Left cardiac atrium (tissue), 4 donors: ENCODE results near the gene CDYL. TPM values are rescaled to one million over a fixed set of nuclear protein-coding genes. Genes with fewer than 3 reads are reported as not detected.

Experiments
- ATAC-seq, 2 donors: fragments of 200-7000 bp; cut with Tn5 transposase; one replicate each; pipeline ENCODE4 v1.9.1; 2020; ENCODE audit warnings: mild to moderate bottlenecking in 2 of 2, moderate library complexity in 2 of 2
- DNase-seq: peaks from one replicate; pipeline ENCODE4 v3.0.0-alpha.2; 2020
- intact Hi-C, 2 donors: fragments of 100-400 bp; cut with DNase I; formaldehyde crosslinking; loops; one replicate each; pipeline versions ENCODE4 v1.14.1 to v1.15.1; 2022 to 2023
- total RNA-seq, 2 donors: library from RNA; stranded (reverse); fragmentation: NEBNext Ultra II Directional; extraction: Animal tissue kit (Norgen Biotek cat#: 25700); gene quantifications; one replicate each; pipeline ENCODE4 v1.2.1, GENCODE V29; 2021
- donor health status: DM: no; HTN: yes; CAD: no.
- donor health status: DM: no; HTN: yes; CAD: no; lungs with severe emphysema.
- donor health status: DM: yes; HTN: yes; CAD: no.
- donor health status: Dilated cardiomyopathy.

The CDYL gene
- total RNA-seq, 2 donors from 2014 or later: 26.9 to 31.2 TPM

- intact Hi-C loops: loop anchor here in 1 of 2 donors (5.0 to 10.0 kb wide), 2 partner anchors 125 to 162 kb away; no protein-coding TSS in a partner anchor
- DNase-seq: no peak
- ATAC-seq: no peak
Observed at GRCh38 chr6:4772750-4773149, 3.5 kb upstream of the CDYL start.

GRCh38 chr6:4773181-4773580 lies 3.0 kb upstream of the CDYL start:
- intact Hi-C loops: loop anchor here in 1 of 2 donors (5.0 to 10.0 kb wide), 2 partner anchors 126 to 162 kb away; no protein-coding TSS in a partner anchor
- DNase-seq: no peak
- no peak for ATAC-seq

- DNase-seq (no peak), ATAC-seq (no peak)
- intact Hi-C loops: loop anchor here in 1 of 2 donors (5.0 to 10.0 kb wide), 2 partner anchors 127 to 161 kb away; no protein-coding TSS in a partner anchor
Observed at GRCh38 chr6:4774296-4774695, 1.9 kb upstream of the CDYL start.

- intact Hi-C loops: loop anchor here in 1 of 2 donors (5.0 to 10.0 kb wide), 2 partner anchors 128 to 160 kb away; no protein-coding TSS in a partner anchor
- peak; percentile 36 for DNase-seq
- ATAC-seq: peak in 1 of 2 donors; percentile 28
Observed at GRCh38 chr6:4774715-4775493, 1.3 kb upstream of the CDYL start.

- ATAC-seq: peak; percentile 89
- DNase-seq: peak; percentile 82
- intact Hi-C loops: loop anchor here in 1 of 2 donors (10.0 kb wide), 1 partner anchor 159 kb away; no protein-coding TSS in a partner anchor
Observed at GRCh38 chr6:4775494-4776130, 592 bp upstream of the CDYL start.

GRCh38 chr6:4776493-4777393 lies 539 bp downstream of the CDYL start:
- intact Hi-C loops: loop anchor here in 1 of 2 donors (10.0 kb wide), 1 partner anchor 158 kb away; no protein-coding TSS in a partner anchor
- peak in 1 of 2 donors; percentile 2 for ATAC-seq
- DNase-seq: peak; percentile 66

GRCh38 chr6:4777394-4777935 lies 1.3 kb downstream of the CDYL start:
- ATAC-seq (no peak), DNase-seq (no peak)
- intact Hi-C loops: loop anchor here in 1 of 2 donors (10.0 kb wide), 1 partner anchor 157 kb away; no protein-coding TSS in a partner anchor

GRCh38 chr6:4778086-4778485 lies 1.9 kb downstream of the CDYL start:
- DNase-seq (no peak), ATAC-seq (no peak)
- intact Hi-C loops: loop anchor here in 1 of 2 donors (10.0 kb wide), 1 partner anchor 157 kb away; no protein-coding TSS in a partner anchor

- ATAC-seq (no peak), DNase-seq (no peak)
- intact Hi-C loops: no loop called here
Observed at GRCh38 chr6:4780360-4780812, 4.2 kb downstream of the CDYL start.

GRCh38 chr6:4781426-4781825 lies 5.2 kb downstream of the CDYL start:
- no peak for DNase-seq
- intact Hi-C loops: no loop called here
- ATAC-seq: no peak

GRCh38 chr6:4781967-4782575 lies 5.9 kb downstream of the CDYL start:
- ATAC-seq (no peak), DNase-seq (no peak)
- intact Hi-C loops: no loop called here

GRCh38 chr6:4786996-4787395 lies 10.8 kb downstream of the CDYL start:
- DNase-seq: no peak
- intact Hi-C loops: no loop called here
- ATAC-seq: no peak

GRCh38 chr6:4788482-4788881 lies 12.3 kb downstream of the CDYL start:
- ATAC-seq (no peak), DNase-seq (no peak)
- intact Hi-C loops: no loop called here

GRCh38 chr6:4788953-4789584 lies 12.9 kb downstream of the CDYL start:
- ATAC-seq (no peak), DNase-seq (no peak)
- intact Hi-C loops: no loop called here

- intact Hi-C loops: no loop called here
- ATAC-seq: no peak
Observed at GRCh38 chr6:4790158-4790899, 14.1 kb downstream of the CDYL start.

GRCh38 chr6:4794140-4794707 lies 18.0 kb downstream of the CDYL start:
- ATAC-seq (peak; percentile 81 to 86), DNase-seq (peak; percentile 63)
- intact Hi-C loops: no loop called here

More at GRCh38 chr6:4790158-4790899, 14.1 kb downstream of the CDYL start:
- DNase-seq: no peak

- ATAC-seq (no peak), DNase-seq (no peak)
- intact Hi-C loops: no loop called here
Observed at GRCh38 chr6:4797587-4797986, 21.4 kb downstream of the CDYL start.
